Stimulated activated CD8-positive, alpha-beta memory T cell treated with anti-CD3 and anti-CD28 coated beads, Interleukin-7, amount 100 ng/mL, for 48 hours (primary cell): ENCODE data around the gene OR2A25.
"Not testable (repeated sequence)": the region's sequence is repeated elsewhere in the genome, so short reads cannot be mapped to it uniquely, and the experiment has no call there.

Experiments used
- DNase-seq, 2 donors: peaks; one replicate each; pipeline ENCODE4 v3.0.0-alpha.2; 2020; ENCODE audit warnings: low read depth in 1 of 2; ENCODE audit errors: extremely low read depth in 1 of 2

Gene OR2A25, protein sequence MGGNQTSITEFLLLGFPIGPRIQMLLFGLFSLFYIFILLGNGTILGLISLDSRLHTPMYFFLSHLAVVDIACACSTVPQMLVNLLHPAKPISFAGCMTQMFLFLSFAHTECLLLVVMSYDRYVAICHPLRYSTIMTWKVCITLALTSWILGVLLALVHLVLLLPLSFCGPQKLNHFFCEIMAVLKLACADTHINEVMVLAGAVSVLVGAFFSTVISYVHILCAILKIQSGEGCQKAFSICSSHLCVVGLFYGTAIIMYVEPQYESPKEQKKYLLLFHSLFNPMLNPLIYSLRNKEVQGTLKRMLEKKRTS

DNA sequence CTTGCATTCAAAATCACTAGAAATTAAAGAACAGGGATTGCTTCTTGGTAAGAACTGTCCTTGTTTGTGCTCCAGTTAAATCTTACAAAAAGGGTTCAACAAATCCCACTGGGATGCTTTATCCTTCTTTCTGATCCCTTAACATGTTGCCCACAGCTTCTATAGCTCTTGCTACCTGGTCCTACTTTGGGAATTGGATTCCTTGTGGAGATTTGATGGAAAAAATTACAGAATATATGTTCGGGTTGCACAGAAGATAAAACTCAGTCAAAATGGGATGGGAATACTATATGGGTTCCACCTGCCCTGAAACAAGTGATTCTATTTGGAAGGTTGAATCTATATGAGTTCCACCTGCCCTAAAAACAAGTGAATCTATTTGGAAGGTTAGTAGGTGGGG lies at the start of gene OR2A25:
Gene OR2A25, plus strand, starts transcription at position 301 of the 400 bp plus-strand sequence. CDS start 4,409 bp downstream, outside the sequence.
- no peak for DNase-seq

DNA sequence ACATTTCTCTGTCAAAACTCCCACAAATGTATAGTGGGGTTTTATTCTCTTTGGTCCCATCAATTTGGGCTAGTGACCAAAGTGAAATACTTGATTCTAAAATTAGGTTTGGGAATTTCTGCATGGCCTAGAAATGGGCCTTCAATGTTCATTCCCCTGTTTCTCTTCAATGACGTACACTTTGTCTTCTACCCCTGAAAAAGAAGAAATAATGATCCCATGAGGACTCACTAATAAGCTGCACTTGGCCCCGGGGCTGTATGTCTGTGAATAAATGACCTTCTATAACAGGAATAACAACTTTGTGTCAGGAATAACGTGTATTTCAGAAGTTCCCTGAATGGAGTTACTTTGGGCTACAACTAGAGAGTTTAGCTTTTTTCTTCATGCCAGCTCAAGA lies 49.3 kb upstream of the OR2A25 start:
- no peak for DNase-seq

DNA sequence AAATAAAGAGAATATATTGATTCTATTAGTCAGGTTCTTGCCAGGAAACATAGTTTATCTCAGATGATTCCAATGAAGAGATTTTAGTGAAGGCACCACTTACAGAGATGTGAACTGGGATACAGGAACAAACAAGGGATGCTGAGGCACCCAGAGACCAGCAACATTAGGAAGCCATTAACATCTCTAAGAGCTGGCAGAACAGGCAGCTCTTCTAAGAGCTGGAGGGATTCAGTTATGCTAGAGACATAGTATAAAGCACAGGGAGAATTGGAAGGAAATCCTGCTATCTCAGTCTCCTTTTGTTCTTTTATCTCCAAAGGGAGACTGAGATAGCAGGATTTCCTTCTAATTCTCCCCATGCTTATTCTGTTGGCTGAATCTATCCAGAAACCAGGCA lies 47.4 kb upstream of the OR2A25 start:
- DNase-seq, result no peak

DNA sequence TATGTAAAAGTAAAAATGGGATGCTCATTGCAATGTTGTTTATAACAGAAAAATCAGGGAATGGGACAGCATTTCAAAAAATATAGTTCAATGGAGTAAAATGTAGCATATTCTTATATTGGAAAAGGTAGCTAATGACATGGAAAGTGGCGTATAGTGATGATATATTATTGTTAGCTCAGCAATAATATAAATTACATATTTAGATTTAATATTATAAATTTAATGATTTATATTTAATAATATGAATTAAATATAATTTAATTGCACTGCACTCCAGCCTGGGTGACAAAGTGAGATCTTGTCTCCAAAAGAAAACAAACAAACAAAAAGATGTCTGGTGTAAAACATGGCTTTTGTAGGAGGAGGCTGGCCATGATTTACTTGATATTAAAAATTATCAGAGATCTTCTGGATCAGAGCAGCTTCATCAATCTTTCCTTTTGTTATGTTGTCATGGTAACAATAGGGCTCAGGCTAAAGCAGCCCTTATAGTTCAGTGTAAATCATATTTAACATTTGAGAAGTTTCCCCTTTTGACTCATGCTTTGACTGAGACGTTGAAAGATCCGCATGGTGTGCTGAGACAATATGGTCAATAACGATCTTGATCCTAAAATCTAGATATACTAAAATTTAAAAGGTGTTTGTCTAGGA lies 46.3 kb upstream of the OR2A25 start:
- DNase-seq, result no peak

DNA sequence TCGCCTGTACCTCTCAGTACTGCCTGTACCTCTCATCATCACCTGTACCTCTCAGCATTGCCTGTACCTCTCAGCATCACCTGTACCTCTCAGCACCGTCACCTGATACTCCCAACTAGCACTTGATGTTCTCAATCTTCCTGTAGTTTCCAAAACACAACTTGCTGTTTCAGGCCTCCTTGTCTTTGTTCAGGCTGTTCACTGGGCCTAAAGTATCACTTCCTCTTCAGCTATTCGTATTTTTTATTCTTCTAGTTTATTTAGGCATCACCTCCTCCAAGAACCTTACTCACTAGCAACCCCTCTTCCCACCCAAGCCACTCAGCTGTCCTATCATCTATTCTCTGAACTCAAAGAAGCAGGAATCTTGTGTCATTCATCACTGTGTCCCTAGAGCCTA lies 45.4 kb upstream of the OR2A25 start:
- no peak for DNase-seq

DNA sequence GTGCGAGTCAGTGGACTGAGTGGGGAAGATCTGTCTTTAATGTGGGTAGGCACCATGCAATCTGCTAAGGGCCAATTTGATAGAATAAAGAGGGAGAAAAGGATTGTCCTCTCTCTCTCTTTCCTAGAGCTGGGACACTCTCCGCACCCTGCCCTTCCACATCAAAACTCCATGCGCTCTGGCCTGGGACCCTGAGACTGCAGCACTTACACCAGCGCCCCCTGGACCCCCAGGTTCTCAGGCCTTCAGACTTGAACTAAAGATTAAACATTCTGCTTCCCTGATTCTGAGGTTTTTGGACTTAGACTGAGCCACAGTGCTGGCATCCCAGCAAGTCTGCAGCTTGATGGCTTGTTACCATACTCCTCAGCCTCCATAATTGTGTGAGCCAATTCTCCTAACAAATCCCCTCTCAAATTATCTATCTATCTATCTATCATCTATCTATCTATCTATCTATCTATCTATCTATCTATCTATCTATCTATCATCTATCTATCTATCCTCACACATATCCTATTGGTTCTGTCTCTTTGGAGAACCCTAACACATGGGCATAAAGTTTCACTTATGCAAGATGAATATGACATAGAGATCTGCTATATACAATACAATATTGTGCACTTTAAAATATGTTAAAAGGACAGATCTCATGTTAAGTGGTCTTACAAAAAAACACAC lies 43.3 kb upstream of the OR2A25 start:
- no peak for DNase-seq

DNA sequence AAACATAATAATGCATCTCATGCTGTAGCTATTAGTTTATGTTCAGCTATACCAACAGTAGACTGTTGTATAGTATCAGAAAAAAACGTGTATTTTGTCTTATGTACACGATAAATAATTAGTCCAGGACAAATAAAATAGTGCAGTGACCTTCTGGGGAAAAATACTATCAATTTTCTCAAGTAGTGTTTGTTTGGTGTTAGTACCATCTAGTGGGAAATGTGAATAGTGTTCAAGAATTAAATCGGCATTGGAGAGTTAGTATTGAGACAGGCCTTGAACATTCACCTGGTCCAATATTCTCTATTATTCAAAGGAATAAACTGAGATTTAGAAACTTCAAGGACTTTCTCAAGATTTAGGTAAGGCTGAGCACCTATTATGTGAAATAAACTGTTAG lies 42.5 kb upstream of the OR2A25 start:
- DNase-seq, result no peak

DNA sequence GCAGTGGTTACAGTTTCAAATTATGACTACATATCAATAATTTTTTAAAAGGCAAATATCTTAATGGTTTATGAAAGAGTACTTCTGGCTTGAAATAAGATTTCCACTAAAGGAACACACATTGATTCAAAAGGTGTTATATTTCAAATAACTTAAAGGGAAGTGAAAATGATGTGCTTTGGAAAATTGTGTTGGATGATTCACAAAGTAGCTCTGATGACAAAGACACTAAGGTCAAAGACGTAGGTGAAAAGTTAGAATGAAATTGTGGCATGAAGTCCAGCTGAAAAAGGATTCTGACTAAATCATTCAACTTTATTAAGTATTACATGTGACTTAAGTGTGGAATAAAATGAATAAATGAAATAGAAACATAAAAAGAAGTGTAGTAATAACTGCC lies 41.6 kb upstream of the OR2A25 start:
- DNase-seq, result no peak

DNA sequence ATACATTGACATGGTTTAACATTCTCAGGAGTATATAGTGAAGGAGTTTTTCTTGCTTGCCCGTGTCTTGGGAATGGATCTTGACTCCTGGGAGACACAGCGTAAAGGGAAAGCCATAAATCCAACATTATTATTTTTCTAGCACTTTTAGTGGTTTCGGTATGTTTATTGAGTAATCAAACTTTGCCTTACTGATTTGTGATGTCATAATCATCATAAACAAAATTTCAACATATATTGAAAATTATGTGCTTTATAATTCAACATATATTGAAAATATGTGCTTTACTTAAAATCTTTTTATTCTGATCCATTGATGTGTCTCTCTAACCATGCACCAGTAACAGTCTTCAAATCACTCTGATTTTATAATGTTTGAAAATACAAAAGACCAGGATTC lies 41.1 kb upstream of the OR2A25 start:
- no peak for DNase-seq

DNA sequence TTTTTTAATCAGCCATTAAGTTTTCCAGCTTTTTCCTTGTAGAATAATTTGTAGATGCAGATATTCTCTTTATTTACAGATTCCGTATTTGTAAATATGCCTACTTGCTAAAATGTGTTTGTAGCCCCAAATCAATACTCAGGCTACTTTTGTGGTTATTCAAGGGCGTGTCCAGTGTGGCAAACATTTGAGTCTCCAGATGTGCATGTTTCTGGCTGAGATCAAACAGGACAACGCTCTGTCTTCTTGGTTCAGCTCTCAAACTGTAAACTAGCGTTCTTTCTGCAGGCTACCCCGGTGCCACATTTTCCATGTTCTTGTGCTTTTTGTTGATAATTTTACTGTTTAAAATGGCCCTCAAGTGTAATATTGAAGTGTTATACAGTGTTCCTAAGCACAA lies 37.1 kb upstream of the OR2A25 start:
- no peak for DNase-seq

DNA sequence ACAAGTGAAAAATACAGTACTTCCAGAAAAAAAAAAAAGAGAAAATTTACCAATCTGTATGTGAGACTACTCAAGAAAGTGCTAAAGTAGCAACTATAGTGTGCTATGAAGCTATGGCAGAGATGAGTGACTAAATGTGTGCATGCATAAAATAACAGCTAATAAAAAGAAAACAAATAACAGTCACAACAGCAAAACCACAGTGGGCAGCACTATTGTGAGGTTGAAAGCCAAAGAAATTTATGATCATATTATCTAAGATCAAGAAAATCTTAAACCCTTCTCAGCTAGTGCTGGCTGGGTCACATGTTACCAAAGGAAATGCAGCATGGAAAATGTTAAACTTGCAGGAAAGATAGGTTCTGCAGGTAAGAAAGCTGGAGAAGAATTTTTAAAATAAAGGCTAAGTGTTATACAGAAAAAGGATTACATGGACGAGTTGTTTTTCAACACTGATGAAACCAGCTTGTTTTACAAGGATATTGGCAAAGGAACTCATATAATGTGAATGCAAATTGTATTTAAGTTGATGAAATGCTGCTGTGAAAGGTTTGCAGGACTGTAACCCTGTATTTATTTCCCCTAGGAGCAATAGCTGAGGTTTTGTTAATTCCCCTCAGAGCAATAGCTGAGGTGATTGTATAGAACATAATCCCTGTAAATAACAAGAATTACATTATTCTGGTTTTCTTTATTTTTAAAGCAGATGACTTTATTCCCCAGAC lies 36.5 kb upstream of the OR2A25 start:
- DNase-seq, result no peak

DNA sequence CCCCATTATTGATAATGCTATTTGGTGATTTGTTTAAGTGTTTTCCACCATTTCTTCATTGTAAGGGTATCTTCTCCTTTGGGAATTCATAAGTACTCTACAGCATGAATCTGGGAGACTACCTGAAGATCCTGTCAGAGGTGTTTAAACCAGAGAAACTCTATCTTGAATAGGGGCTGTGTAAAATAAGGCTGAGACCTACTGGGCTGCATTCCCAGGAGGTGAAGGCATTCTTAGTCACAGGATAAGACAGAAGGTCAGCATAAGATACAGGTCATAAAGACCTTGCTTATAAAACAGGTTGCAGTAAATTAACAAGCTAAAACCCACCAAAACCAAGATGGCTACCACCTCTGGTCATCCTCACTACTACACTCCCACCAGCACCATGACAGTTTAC lies 34.2 kb upstream of the OR2A25 start:
- no peak for DNase-seq

DNA sequence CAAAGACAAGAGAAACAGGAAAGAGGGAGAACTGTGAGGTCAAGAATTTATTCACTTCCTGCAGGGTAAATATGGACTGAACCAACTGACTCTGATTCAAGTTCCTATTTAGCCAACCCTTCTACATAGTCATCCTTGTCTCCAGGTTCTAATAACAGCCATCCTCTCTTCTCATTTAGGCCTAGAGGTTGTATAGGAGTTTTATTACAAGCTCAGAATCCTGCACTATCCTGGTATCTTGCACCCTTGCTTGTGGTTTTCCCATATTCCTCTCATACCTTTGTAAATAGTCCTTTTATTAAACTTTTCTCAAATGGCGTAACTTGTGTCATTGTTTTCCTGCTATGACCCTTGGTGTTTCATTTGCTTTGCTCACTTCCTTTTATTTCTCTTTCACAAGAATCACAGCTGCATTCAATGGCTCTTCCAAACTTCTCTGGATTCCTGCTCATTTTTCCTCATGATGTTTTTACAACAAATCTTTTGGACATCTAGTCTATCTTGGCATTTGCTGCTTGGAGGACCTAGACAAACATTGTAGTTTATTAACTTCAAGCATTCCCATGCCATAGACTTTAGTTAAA lies 33.2 kb upstream of the OR2A25 start:
- no peak for DNase-seq

DNA sequence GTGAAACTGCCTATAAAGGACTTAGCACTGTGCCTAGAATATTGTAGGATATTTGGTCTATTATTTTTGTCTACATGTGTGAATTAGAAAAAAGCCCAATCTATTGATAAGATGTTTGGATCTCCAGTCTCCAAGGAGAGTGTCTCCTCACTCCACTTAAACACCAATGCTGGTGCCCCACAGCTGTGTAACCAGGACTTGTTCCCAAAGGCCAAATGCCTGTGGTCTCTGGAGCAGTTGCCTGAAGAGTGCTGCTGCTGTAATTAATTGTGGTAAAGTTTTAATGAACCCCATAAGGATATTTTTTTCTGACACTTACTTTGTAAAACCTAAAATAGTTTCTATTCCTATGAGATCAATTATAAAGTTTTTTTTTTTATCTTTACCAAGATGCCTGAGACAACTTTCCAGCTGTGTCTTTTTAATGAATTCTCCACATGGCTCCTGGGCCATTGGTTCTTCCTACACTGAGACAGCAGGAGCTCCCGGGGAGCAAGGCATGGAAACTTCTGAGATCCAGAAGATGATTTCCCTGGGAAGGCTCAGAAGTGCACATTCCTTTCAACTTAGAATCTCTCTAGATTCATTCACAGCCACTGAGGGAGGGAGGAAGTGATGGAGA lies 32.1 kb upstream of the OR2A25 start:
- DNase-seq, result no peak

DNA sequence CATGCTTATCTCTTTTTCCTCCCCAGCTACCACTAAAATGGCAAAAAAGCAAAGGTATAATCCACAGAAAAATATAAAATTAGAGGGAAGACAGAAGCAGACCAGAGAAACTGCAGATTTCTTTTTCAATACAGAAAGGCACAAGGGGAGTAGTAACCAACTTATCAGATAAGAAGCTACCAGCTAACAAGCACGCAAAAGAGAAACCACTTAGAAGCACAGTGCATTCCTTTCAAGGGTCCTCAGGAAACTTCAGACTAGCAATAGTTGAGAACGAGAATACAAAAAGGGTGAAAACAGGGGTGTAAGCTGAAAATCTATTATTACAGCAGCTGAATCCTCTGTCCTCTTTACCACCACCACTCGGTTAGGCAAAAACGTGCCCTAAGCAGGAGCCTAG lies 30.7 kb upstream of the OR2A25 start:
- DNase-seq, result no peak

DNA sequence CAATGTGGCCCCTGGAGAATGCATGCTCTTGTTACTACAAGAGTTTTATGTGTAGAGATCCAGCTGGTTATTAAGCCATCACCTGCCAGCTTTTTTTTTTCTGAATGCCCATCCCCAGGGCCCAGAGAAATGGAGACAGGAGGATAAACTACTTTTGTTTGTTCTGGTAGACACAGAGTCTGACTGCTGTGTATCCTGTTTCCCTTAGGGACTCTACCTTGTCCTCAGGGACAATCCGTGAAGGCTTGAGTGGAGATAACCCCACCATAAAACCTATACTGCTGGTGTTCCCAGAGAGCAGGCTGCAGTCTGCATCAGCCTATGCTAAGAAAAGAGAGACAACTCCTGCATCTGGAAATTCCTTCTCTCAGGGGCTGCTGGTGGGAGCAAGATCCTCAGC lies 21.0 kb upstream of the OR2A25 start, which contains the start of gene OR2A5:
Gene OR2A5, plus strand, starts transcription at position 301 of the 400 bp plus-strand sequence. CDS start 1,454 bp downstream, outside the sequence.
- DNase-seq, result no peak

DNA sequence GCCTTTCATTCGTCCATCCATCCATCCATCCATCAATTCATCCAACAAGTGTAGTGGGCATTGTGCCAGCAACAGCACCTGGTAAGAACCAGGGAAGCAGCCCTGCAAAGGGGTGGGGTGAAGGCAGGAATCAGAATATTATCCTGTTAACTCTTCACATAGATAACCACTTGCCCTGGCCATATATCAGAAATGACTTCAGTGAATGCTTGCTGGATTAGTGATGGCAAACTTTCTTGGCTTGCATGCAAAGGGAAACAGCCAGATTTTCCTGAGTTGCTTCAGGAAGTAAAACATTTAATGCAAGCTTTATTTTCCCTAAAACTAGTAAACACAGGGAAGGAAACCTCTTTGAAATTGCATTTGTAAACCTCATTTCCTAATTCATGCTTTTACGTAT lies 20.1 kb upstream of the OR2A25 start:
- DNase-seq, result no peak

DNA sequence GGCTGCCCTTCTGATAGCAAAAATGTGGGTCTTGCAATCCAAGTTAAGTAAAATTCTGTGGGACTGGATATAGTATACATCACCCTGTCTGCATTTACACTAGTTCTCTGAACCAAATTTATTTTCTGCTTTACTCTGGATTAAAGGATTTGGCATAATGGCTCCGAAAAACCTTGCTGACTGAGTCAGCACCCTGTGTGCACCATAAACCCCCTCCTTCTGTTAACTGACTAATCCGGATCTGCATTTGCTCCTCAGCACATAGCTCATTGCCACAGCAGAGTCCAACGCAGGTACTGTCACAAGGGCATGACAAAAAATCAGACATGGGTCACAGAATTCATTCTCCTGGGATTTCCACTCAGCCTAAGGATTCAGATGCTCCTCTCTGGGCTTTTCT lies 19.5 kb upstream of the OR2A25 start:
- DNase-seq, result no peak

DNA sequence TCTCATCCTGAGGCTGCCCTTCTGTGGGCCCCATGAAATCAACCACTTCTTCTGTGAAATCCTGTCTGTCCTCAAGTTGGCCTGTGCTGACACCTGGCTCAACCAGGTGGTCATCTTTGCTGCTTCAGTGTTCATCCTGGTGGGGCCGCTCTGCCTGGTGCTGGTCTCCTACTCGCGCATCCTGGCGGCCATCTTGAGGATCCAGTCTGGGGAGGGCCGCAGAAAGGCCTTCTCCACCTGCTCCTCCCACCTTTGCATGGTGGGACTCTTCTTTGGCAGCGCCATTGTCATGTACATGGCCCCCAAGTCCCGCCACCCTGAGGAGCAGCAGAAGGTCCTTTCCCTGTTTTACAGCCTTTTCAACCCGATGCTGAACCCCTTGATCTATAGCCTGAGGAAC lies 18.7 kb upstream of the OR2A25 start:
- DNase-seq, result not testable (repeated sequence)

DNA sequence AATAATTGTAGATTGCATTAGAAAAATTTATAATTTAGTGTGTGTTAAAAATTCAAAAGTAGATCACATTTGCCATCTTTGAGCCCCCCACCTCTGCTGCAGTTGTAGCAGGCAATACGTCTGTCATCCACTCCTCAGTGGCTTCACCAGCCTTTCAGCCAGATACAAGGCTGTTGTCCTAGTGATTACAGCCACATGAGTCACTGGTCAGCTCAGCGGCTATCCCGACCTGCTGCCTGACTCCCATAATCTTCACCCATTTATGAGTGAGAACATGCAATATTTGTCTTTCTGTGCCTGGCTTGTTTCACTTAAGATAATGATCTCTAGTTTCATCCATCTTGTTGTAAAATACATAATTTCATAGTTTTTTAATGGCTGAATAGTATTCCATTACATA lies 11.7 kb upstream of the OR2A25 start:
- no peak for DNase-seq

DNA sequence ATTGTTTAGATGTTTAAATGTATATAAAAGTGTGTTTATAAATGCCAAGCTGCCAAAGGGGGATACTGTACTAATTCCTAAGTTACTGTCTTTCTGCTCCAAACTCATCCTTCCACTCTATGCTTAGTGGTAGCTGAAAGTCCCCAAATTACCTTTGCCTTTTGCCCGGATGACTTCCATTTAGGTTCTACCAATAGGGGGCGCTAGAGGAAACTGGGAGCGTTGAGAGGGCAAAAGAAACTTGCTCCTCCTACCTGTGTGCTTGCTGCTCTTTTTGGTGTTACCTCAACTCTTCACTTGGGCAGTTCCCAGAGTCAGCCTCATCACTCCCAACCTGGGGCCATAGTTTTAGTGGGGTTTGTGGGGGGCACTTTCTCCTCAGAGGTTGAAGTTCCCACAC lies 5.9 kb upstream of the OR2A25 start:
- DNase-seq, result no peak
